Measurements from ENCODE around the gene C14orf180. TPM values are rescaled to one million over a fixed set of nuclear protein-coding genes. Genes with fewer than 3 reads are reported as not detected.

C14orf180 gene
- total RNA-seq, 1 donor from 2014 or later: not detected

- TF ChIP-seq EZH2 (IDR thresholded peaks at IDR 0.05; ENCODE audit: insufficient read depth, low read length) (no peak), CTCF (IDR thresholded peaks at IDR 0.05; ENCODE audit: insufficient read depth, low read depth, low read length) (no peak)
- no peaks in the 10 kb centered on the region for H3K9me3 ChIP-seq (ENCODE audit: insufficient read depth, low read depth, low read length)
- no peak overlapping the region for H2AFZ ChIP-seq (ENCODE audit: low read depth, low read length)
- no peak overlapping the region for H3K27ac ChIP-seq (ENCODE audit: low read depth, low read length)
- no peaks in the 10 kb centered on the region for H4K20me1 ChIP-seq (ENCODE audit: insufficient read depth, low read length)
- DNase-seq (ENCODE audit: low read depth) (no peak), FAIRE-seq (no peak)
- peaks cover 13% of the 10 kb centered on the region for H3K27me3 Mint-ChIP-seq (ENCODE audit: low read depth, unreplicated experiment)
- H3K36me3 ChIP-seq (ENCODE audit: insufficient read depth, low read length): no peaks in the 10 kb centered on the region
- H3K4me3 ChIP-seq (ENCODE audit: insufficient read depth, low read depth, low read length): no peak overlapping the region
- no peak overlapping the region for H3K27ac Mint-ChIP-seq (ENCODE audit: unreplicated experiment)
- no peak overlapping the region for H3K4me2 ChIP-seq (ENCODE audit: low read length)
- peaks cover 11% of the 10 kb centered on the region for H3K27me3 ChIP-seq (ENCODE audit: insufficient read depth, low read length)
- peaks cover 2% of the 10 kb centered on the region for H3K9me3 Mint-ChIP-seq (ENCODE audit: unreplicated experiment)
- no peak overlapping the region for H3K4me3 Mint-ChIP-seq (ENCODE audit: unreplicated experiment)
- H3K36me3 Mint-ChIP-seq (ENCODE audit: low read depth, unreplicated experiment): peaks cover 3% of the 10 kb centered on the region
- no peak overlapping the region for H3K9ac ChIP-seq (ENCODE audit: low read length)
- no peaks in the 10 kb centered on the region for H3K4me1 Mint-ChIP-seq (ENCODE audit: low read depth, unreplicated experiment)
- no peaks in the 10 kb centered on the region for H3K4me1 ChIP-seq (ENCODE audit: insufficient read depth, low read length)
- no peaks in the 10 kb centered on the region for H3K79me2 ChIP-seq (ENCODE audit: insufficient read depth, low read length)
Measured at GRCh38 chr14:104638927-104639450, 59.4 kb downstream of the C14orf180 start.

- no peaks in the 10 kb centered on the region for H3K79me2 ChIP-seq (ENCODE audit: insufficient read depth, low read length)
- Mint-ChIP-seq H3K9me3 (ENCODE audit: unreplicated experiment) (peaks cover 3% of the 10 kb centered on the region), H3K4me3 (ENCODE audit: unreplicated experiment) (no peak overlapping the region), H3K27ac (ENCODE audit: unreplicated experiment) (no peak overlapping the region), H3K36me3 (ENCODE audit: low read depth, unreplicated experiment) (peaks cover 3% of the 10 kb centered on the region), H3K27me3 (ENCODE audit: low read depth, unreplicated experiment) (peaks cover 16% of the 10 kb centered on the region), H3K4me1 (ENCODE audit: low read depth, unreplicated experiment) (no peaks in the 10 kb centered on the region)
- FAIRE-seq (no peak), DNase-seq (ENCODE audit: low read depth) (no peak)
- no peaks in the 10 kb centered on the region for H3K9me3 ChIP-seq (ENCODE audit: insufficient read depth, low read depth, low read length)
- no peak for TF ChIP-seq EZH2 (IDR thresholded peaks at IDR 0.05; ENCODE audit: insufficient read depth, low read length)
- TF ChIP-seq CTCF (IDR thresholded peaks at IDR 0.05; ENCODE audit: insufficient read depth, low read depth, low read length): no peak
- H3K27ac ChIP-seq (ENCODE audit: low read depth, low read length): no peak overlapping the region
- no peak overlapping the region for H2AFZ ChIP-seq (ENCODE audit: low read depth, low read length)
- no peak overlapping the region for H3K4me2 ChIP-seq (ENCODE audit: low read length)
- H3K36me3 ChIP-seq (ENCODE audit: insufficient read depth, low read length): no peaks in the 10 kb centered on the region
- H3K9ac ChIP-seq (ENCODE audit: low read length): no peak overlapping the region
- no peaks in the 10 kb centered on the region for H4K20me1 ChIP-seq (ENCODE audit: insufficient read depth, low read length)
- H3K4me3 ChIP-seq (ENCODE audit: insufficient read depth, low read depth, low read length): no peak overlapping the region
- no peaks in the 10 kb centered on the region for H3K4me1 ChIP-seq (ENCODE audit: insufficient read depth, low read length)
- H3K27me3 ChIP-seq (ENCODE audit: insufficient read depth, low read length): peaks cover 11% of the 10 kb centered on the region
Measured at GRCh38 chr14:104639471-104639870, 59.9 kb downstream of the C14orf180 start.

Other genes with a start within 250 kb of the C14orf180 start
- 0.75 and 0.82 TPM in 2 replicates for gene TMEM179, start 25.0 kb downstream of the C14orf180 start, total RNA-seq
- gene INF2, start 109.9 kb downstream of the C14orf180 start, total RNA-seq: 111 and 126 TPM in 2 replicates
- 4.4 and 5.8 TPM in 2 replicates for gene ADSS1, start 144.5 kb downstream of the C14orf180 start, total RNA-seq
- gene SIVA1, start 173.4 kb downstream of the C14orf180 start, total RNA-seq: 46.4 and 51.0 TPM in 2 replicates
- 148 and 155 TPM in 2 replicates for gene AKT1, start 216.0 kb downstream of the C14orf180 start, total RNA-seq
- 6.6 and 6.9 TPM in 2 replicates for gene ZBTB42, start 221.3 kb downstream of the C14orf180 start, total RNA-seq

All from astrocyte (in vitro differentiated cells and primary cell).